ENCODE results near the gene CERS6. TPM values are rescaled to one million over a fixed set of nuclear protein-coding genes. Genes with fewer than 3 reads are reported as not detected.

CERS6 gene
- total and polyA plus RNA-seq, 2 of the 8 experiments (the other 6 are each of a cell fraction or from before 2014, with no cell fraction given), result 6.8 to 28.2 TPM

GRCh38 chr2:168796090-168796577 lies 340.1 kb downstream of the CERS6 start (continued):
- TF ChIP-seq TAF1 (IDR thresholded peaks at IDR 0.05; ENCODE audit: low read depth, low read length), result no peak
